GM12878 (cell line): ENCODE data around the gene ATP5PO. TPM values are rescaled to one million over a fixed set of nuclear protein-coding genes. Genes with fewer than 3 reads are reported as not detected.

ENCODE experiments used
- ATF3 ChIP-seq: IDR thresholded peaks from 2 replicates; pipeline ENCODE4 v1.6.1; 2011; ENCODE audit warnings: low read depth, mild to moderate bottlenecking, low read length, moderate library complexity, borderline replicate concordance; ENCODE audit errors: extremely low read depth
- BACH1 ChIP-seq: fragments of 450-650 bp; IDR thresholded peaks from 2 replicates; pipeline ENCODE4 v1.6.1; 2017; ENCODE audit warnings: mild to moderate bottlenecking, borderline replicate concordance
- BCL11A ChIP-seq: IDR thresholded peaks from 2 replicates; pipeline ENCODE4 v1.6.1; 2011; ENCODE audit warnings: low read depth, low read length
- CBX3 ChIP-seq: fragments of 200-600 bp; sonication (generic); IDR thresholded peaks from 2 replicates; pipeline ENCODE4 v1.6.1; 2016; ENCODE audit warnings: low read depth, borderline replicate concordance
- IRF4 ChIP-seq: IDR thresholded peaks from 2 replicates; pipeline ENCODE4 v1.6.1; 2011; ENCODE audit warnings: low read depth, low read length
- NFIC ChIP-seq: IDR thresholded peaks from 2 replicates; pipeline ENCODE4 v1.6.1; 2012; ENCODE audit warnings: low read depth, mild to moderate bottlenecking, inconsistent platforms, low read length, moderate library complexity
- NFYA ChIP-seq: IDR thresholded peaks from 2 replicates; pipeline ENCODE4 v1.6.1; 2011; ENCODE audit warnings: low read depth, mild to moderate bottlenecking, low read length, improper control_type of control experiment, borderline replicate concordance
- NR2C1 ChIP-seq: fragments of 450-650 bp; IDR thresholded peaks from 2 replicates; pipeline ENCODE4 v1.6.1; 2017; ENCODE audit warnings: antibody characterized with exemption, mild to moderate bottlenecking, moderate library complexity
- PAX5 ChIP-seq: IDR thresholded peaks from 2 replicates; pipeline ENCODE4 v1.6.1; 2011; ENCODE audit warnings: low read depth, low read length, borderline replicate concordance
- POU2F2 ChIP-seq: IDR thresholded peaks from 3 replicates; pipeline ENCODE4 v1.6.1; 2011; ENCODE audit warnings: low read depth, mild to moderate bottlenecking, low read length, borderline replicate concordance
- RUNX3 ChIP-seq: IDR thresholded peaks from 2 replicates; pipeline ENCODE4 v1.6.1; 2012; ENCODE audit warnings: low read length, inconsistent platforms
- SMAD1 ChIP-seq: fragments of 450-650 bp; IDR thresholded peaks from 2 replicates; pipeline ENCODE4 v1.6.1; 2018; ENCODE audit warnings: mild to moderate bottlenecking, low read depth; ENCODE audit not compliant: partially characterized antibody
- ZBED1 ChIP-seq: IDR thresholded peaks from 2 replicates; pipeline ENCODE4 v1.6.1; 2016; ENCODE audit warnings: borderline replicate concordance
- polyA plus RNA-seq, 11 experiments: library from polyadenylated mRNA; depleted of rRNA in 4 of 11; unstranded in 6 of 11; stranded (reverse) in 5 of 11; fragments of >200 nt; fragmentation: Nextera tagmentation in 4 of 11; fragmentation: Illumina TruSeq in 1 of 11; extraction: Ambion mirVana in 4 of 11; extraction: Trizol in 1 of 11; gene quantifications; 1 replicate in 1 of 11; 2 replicates in 10 of 11; pipeline versions ENCODE4 v1.2.1 to v1.2.3, GENCODE V29; 2011 to 2016; ENCODE audit warnings: inconsistent platforms in 2 of 11, missing spikeins in 2 of 11, low read depth in 1 of 11
- total RNA-seq, 4 experiments: library from RNA; depleted of rRNA in 3 of 4; stranded (reverse); fragments of >200 nt in 3 of 4; fragmentation: Illumina TruSeq in 1 of 4; extraction: Trizol in 1 of 4; gene quantifications; 2 replicates each; pipeline versions ENCODE4 v1.2.1 to v1.2.3, GENCODE V29; 2013 to 2021
- TF ChIP-seq, protein P1 (sequence below): fragments of 450-650 bp; IDR thresholded peaks from 2 replicates; pipeline ENCODE4 v1.6.1; 2017; ENCODE audit warnings: antibody characterized with exemption, mild to moderate bottlenecking, moderate library complexity
- TF ChIP-seq, protein P2 (sequence below): IDR thresholded peaks from 2 replicates; pipeline ENCODE4 v1.6.1; 2012; ENCODE audit warnings: low read depth, low read length, improper control_type of control experiment
- TF ChIP-seq, protein P3 (sequence below): fragments of 450-650 bp; IDR thresholded peaks from 2 replicates; pipeline ENCODE4 v1.6.1; 2017; ENCODE audit warnings: mild to moderate bottlenecking, moderate library complexity

The ATP5PO gene
- total and polyA plus RNA-seq, 10 of the 15 experiments (the other 5 are each of a cell fraction or from before 2014, with no cell fraction given), result 251 to 1,656 (median 470) TPM

- TF ChIP-seq, protein P1, sequence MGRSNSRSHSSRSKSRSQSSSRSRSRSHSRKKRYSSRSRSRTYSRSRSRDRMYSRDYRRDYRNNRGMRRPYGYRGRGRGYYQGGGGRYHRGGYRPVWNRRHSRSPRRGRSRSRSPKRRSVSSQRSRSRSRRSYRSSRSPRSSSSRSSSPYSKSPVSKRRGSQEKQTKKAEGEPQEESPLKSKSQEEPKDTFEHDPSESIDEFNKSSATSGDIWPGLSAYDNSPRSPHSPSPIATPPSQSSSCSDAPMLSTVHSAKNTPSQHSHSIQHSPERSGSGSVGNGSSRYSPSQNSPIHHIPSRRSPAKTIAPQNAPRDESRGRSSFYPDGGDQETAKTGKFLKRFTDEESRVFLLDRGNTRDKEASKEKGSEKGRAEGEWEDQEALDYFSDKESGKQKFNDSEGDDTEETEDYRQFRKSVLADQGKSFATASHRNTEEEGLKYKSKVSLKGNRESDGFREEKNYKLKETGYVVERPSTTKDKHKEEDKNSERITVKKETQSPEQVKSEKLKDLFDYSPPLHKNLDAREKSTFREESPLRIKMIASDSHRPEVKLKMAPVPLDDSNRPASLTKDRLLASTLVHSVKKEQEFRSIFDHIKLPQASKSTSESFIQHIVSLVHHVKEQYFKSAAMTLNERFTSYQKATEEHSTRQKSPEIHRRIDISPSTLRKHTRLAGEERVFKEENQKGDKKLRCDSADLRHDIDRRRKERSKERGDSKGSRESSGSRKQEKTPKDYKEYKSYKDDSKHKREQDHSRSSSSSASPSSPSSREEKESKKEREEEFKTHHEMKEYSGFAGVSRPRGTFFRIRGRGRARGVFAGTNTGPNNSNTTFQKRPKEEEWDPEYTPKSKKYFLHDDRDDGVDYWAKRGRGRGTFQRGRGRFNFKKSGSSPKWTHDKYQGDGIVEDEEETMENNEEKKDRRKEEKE, result no peak
- TF ChIP-seq SMAD1 (no peak), ZBED1 (0 out of 2 replicates have a peak, but pooled peaks have one; percentile 34), POU2F2 (peak; percentile 51; the same call in 1 of the 3 replicates), RUNX3 (peak; percentile 97), ATF3 (no peak), CBX3 (no peak), BACH1 (peak; percentile 38; the same call in 1 of the 2 replicates), BCL11A (peak; percentile 70; the same call in 1 of the 2 replicates), IRF4 (peak; percentile 89), NFYA (no peak), PAX5 (peak; percentile 73), NR2C1 (no peak), NFIC (peak; percentile 77; the same call in 1 of the 2 replicates)
- TF ChIP-seq, protein P2, sequence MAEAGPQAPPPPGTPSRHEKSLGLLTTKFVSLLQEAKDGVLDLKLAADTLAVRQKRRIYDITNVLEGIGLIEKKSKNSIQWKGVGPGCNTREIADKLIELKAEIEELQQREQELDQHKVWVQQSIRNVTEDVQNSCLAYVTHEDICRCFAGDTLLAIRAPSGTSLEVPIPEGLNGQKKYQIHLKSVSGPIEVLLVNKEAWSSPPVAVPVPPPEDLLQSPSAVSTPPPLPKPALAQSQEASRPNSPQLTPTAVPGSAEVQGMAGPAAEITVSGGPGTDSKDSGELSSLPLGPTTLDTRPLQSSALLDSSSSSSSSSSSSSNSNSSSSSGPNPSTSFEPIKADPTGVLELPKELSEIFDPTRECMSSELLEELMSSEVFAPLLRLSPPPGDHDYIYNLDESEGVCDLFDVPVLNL, result no peak
- TF ChIP-seq, protein P3, sequence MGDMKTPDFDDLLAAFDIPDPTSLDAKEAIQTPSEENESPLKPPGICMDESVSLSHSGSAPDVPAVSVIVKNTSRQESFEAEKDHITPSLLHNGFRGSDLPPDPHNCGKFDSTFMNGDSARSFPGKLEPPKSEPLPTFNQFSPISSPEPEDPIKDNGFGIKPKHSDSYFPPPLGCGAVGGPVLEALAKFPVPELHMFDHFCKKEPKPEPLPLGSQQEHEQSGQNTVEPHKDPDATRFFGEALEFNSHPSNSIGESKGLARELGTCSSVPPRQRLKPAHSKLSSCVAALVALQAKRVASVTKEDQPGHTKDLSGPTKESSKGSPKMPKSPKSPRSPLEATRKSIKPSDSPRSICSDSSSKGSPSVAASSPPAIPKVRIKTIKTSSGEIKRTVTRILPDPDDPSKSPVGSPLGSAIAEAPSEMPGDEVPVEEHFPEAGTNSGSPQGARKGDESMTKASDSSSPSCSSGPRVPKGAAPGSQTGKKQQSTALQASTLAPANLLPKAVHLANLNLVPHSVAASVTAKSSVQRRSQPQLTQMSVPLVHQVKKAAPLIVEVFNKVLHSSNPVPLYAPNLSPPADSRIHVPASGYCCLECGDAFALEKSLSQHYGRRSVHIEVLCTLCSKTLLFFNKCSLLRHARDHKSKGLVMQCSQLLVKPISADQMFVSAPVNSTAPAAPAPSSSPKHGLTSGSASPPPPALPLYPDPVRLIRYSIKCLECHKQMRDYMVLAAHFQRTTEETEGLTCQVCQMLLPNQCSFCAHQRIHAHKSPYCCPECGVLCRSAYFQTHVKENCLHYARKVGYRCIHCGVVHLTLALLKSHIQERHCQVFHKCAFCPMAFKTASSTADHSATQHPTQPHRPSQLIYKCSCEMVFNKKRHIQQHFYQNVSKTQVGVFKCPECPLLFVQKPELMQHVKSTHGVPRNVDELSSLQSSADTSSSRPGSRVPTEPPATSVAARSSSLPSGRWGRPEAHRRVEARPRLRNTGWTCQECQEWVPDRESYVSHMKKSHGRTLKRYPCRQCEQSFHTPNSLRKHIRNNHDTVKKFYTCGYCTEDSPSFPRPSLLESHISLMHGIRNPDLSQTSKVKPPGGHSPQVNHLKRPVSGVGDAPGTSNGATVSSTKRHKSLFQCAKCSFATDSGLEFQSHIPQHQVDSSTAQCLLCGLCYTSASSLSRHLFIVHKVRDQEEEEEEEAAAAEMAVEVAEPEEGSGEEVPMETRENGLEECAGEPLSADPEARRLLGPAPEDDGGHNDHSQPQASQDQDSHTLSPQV, result no peak
These were observed 34.2 kb upstream of the ATP5PO start (continued) for GRCh38 chr21:33949516-33950430.
